ENCODE data around the gene SPATA9.

SPATA9 gene

GRCh38 chr5:95619514-95620029 lies 63.2 kb downstream of the SPATA9 start:
- no peak for DNase-seq (ENCODE audit: low spot score)

GRCh38 chr5:95619096-95619495 lies 63.7 kb downstream of the SPATA9 start:
- no peak for DNase-seq (ENCODE audit: low spot score)

GRCh38 chr5:95617057-95617456 lies 65.7 kb downstream of the SPATA9 start:
- DNase-seq (ENCODE audit: low spot score), result no peak

- DNase-seq (ENCODE audit: low spot score), result no peak
Measured at GRCh38 chr5:95615164-95615467, 67.7 kb downstream of the SPATA9 start.

GRCh38 chr5:95613514-95613913 lies 69.3 kb downstream of the SPATA9 start:
- no peak for DNase-seq (ENCODE audit: low spot score)

- DNase-seq (ENCODE audit: low spot score), result no peak
Measured at GRCh38 chr5:95611396-95611795, 71.4 kb downstream of the SPATA9 start.

- DNase-seq (ENCODE audit: low spot score), result no peak
Measured at GRCh38 chr5:95610546-95610945, 72.2 kb downstream of the SPATA9 start.

GRCh38 chr5:95609711-95610110 lies 73.1 kb downstream of the SPATA9 start:
- no peak for DNase-seq (ENCODE audit: low spot score)

Measured in AG20443 (cell line).